HG02970 (cell line): ENCODE data around the gene CELSR1.
"Not testable (repeated sequence)": the region's sequence is repeated elsewhere in the genome, so short reads cannot be mapped to it uniquely, and the experiment has no call there.

ENCODE experiments used
- ATAC-seq: cut with Tn5 transposase; IDR thresholded peaks from one replicate; pipeline ENCODE4 v1.9.1; 2021; ENCODE audit warnings: mild to moderate bottlenecking, moderate library complexity, moderate number of reproducible peaks; ENCODE audit not compliant: unreplicated experiment, low FRiP score

The CELSR1 gene

DNA sequence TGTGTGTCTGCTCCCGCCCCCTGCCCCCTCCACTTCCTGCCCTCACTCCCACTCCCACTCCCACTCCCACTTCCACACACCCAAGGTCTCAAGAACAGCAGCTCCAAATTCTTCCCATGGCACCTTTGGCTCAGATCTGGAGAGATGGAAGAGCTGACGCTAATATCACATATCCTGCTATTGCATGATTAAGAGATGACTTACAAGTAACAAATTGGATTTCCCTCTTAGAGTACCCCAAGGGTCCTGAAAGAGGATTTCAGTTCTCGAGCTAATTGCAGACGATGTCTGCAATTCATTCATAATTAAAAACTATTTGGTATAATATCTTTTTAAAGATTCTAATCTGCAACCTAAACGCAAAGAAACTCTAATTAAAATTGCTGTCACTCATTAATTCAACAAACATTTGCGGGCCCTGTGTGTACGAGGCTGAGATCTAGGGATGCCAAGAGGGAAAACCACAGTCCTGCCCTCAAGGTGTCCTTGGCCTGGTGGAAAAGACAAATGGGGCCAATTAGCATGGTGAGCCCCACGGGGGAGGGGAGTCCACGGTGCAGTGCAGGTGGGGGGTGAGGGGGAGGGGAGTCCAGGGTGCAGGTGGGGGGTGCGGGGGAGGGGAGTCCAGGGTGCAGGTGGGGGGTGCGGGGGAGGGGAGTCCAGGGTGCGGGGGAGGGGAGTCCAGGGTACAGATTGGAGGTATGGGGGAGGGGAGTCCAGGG lies 50.3 kb downstream of the CELSR1 start:
- no peak for ATAC-seq

GRCh38 chr22:46484861-46485595 lies 52.4 kb downstream of the CELSR1 start:
- ATAC-seq: no peak

GRCh38 chr22:46484156-46484860 lies 53.1 kb downstream of the CELSR1 start:
- ATAC-seq: no peak

DNA sequence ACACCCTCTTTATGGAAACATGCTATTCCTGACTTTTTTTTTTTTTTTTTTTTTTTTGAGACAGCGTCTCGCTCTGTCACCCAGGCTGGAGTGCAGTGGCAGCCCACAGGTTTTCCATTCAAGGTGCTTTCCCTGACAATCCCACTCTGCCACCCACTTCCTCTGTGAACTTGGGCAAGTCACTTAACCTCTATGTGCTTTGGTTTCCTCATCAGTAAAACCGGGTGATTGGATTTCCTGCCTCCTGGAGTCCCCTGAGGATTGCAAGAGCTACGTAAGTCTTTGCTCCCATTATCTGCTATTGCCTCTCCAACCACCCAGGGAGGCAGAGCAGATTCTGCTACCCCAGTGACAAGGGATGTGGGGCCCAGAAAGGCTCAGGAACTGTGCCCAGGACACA lies 54.1 kb downstream of the CELSR1 start:
- no peak for ATAC-seq

GRCh38 chr22:46482056-46482675 lies 55.3 kb downstream of the CELSR1 start:
- ATAC-seq: no peak

GRCh38 chr22:46481386-46481785 lies 56.0 kb downstream of the CELSR1 start:
- no peak for ATAC-seq

DNA sequence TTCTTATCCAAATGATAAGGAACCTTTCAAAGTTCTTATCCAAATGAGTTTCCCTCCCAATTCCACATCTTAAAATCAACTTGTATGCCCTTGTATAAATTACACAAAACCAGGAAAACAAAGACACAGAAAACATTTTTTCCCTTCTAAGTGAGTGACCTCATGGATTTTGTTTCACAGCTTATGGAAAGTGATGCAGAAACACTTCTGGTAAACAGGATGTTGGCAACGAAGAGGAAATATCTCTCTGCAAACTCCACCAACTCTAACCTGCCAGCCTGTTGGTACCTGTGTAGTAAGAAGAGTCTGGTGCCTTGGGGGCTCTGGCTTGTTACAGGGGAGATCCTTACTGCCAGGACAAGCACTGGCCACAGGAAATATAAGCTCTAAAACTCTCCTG lies 57.0 kb downstream of the CELSR1 start:
- no peak for ATAC-seq

DNA sequence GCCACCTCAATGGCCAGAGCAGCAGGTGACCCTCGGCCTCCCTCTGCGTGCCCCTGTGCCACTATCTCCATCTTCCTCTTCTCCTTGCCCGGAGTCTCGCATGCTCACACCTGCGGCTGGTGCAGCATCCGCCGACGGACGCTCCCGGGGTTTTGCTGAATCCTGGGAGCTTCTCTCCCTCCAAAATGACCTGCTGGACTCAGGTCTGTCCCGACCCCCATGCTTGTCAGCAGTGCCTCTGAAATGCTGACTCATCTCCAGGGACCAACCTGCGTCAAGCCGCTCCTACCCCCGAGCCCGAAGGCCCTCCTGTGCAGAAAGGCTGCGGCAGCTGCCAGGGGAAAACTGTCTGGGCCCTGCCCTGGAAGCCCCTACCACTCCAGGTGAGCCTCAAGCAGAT lies 58.4 kb downstream of the CELSR1 start:
- no peak for ATAC-seq

GRCh38 chr22:46478083-46478551 lies 59.3 kb downstream of the CELSR1 start:
- ATAC-seq: no peak

DNA sequence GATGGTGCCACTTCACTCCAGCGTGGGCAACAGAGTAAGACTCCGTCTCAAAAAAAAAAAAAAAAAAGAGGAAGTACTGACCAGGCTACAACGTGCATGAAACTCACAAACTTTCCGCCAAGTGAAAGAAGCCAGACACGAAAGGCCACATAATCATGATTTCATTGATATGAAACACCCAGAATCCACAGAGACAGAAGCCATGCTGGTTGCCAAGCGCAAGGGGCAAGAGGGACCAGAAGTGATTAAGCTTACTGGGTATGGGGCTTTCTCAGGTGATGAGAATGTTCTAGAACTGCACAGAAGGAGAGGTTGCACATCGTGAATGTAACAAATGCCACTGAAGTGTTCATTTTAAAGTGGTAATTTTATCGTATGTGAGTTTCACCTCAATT lies 60.9 kb downstream of the CELSR1 start:
- ATAC-seq: no peak

GRCh38 chr22:46473896-46474557 lies 63.4 kb downstream of the CELSR1 start:
- ATAC-seq: no peak

- no peak for ATAC-seq
Observed at GRCh38 chr22:46473021-46473779, 64.2 kb downstream of the CELSR1 start.

DNA sequence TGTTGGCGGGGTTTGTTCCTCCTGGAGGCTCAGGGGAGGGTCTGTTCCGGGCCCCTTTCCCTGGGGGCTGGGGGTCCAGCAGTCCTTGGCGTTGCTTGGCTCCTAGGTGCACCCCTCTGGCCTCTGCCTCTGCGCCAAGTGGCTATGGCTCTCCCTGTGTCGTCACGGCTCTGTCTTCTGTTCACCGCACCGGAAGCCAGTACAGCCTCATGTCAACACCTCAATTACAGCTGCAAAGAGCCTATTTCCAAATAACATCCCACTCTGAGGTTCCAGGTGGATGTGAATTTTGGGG lies 64.8 kb downstream of the CELSR1 start:
- ATAC-seq: no peak

DNA sequence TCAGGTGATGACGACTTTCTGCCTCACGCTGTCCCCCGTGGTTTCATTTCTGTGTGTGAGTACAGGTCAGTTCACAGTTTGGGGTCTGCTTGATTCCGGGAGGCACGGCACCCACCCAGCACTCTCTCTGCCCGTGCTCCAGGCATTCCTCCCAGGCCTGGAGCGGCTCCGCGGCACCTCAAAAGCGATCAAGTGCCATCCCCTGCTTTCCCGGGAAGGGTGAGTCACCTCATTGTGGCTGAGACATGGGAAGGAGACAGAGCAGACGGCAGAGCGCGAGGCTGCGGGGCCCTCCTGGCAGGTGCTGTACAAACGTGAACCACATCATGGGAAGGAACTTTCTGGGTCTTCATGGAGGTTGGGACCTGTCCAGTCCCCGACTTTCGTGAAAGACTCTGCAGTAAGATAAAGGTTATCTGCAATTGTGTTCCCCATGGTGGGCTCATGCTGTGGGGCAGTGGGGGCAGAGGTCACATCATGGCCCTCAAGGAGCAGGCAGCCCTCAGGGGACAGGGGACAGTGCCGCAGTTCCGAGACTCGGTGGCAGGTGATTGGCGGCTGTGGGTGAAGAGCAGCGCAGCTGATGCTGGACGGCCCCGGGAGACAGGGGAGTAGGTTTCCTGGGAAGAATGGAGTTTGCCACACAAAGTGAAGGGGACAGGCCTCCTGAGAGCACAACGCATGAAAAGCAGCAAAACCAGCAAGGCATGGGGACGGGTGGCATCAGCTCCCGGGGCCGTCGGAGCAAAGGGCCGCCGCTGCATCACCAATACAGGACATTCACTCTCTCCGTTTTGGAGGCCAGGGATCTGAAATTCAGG lies 65.3 kb downstream of the CELSR1 start:
- no peak for ATAC-seq

DNA sequence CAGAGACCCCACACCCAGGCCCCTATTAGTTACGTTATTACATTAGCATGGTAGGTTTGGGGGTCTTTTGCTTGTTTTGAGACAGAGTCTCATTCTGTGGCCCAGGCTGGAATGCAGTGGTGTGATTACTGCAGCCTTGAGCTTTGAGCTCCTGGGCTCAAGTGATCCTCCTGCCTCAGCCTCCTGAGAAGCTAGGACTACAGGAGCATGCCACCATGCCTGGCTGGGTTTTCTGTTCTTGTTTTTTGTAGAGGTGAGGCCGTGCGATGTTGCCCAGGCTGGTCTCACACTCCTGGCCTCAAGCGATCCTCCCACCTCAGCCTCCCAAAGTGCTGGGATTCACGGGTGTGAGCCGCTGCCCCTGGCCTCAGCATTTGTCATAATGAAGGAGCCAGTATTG lies 66.1 kb downstream of the CELSR1 start:
- ATAC-seq: not testable (repeated sequence)

DNA sequence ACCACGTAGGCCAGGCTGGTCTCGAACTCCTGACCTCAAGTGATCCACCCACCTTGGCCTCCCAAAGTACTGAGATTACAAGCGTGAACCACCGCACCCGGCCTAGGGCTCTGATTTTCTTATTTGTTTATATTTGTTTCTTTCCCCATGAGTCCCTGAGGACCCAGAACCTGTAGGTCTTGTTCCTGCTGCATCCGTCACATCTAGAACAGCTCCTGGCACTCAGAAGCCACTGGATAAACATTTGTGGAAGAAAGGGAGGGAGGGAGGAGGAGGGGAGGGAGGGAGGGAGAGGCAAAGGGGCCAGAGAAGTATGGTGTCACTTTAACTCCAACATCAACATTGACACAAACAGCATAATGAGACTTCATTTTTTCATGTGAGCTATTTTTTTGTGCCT lies 67.7 kb downstream of the CELSR1 start:
- no peak for ATAC-seq

- ATAC-seq: no peak
Observed at GRCh38 chr22:46467006-46467405, 70.4 kb downstream of the CELSR1 start.

- no peak for ATAC-seq
Observed at GRCh38 chr22:46466255-46466676, 71.2 kb downstream of the CELSR1 start.

GRCh38 chr22:46465793-46466192 lies 71.6 kb downstream of the CELSR1 start:
- no peak for ATAC-seq
